WTC11 (cell line): Measurements from ENCODE around the gene GLI2. TPM values are rescaled to one million over a fixed set of nuclear protein-coding genes. Genes with fewer than 3 reads are reported as not detected.
A peak's percentile ranks its signal among the peaks of the same experiment; 100 is the strongest.

Experiments
- ATAC-seq: fragments of 200-7000 bp; cut with Tn5 transposase; 2 replicates; pipeline ENCODE4 v1.10.0; 2021; ENCODE audit warnings: mild to moderate bottlenecking, moderate library complexity
- CTCF ChIA-PET: fragments of 300-600 bp; sonication (Branson Sonifier 250); formaldehyde crosslinking; loops from one replicate; lab custom pipeline; 2021; ENCODE audit warnings: antibody characterized with exemption; lab: Charles Lee
- POLR2A ChIA-PET: fragments of 350-600 bp; sonication (Branson Sonifier 250); formaldehyde crosslinking; loops from one replicate; lab custom pipeline; 2021; ENCODE audit warnings: antibody characterized with exemption; lab: Charles Lee
- DNase-seq: peaks from one replicate; pipeline ENCODE4 v3.0.0; 2021; ENCODE audit warnings: low spot score
- H3K27ac Mint-ChIP-seq: 2 replicates; pipeline ENCODE4 v1.8.0; 2021; ENCODE audit warnings: mixed read lengths
- H3K27me3 Mint-ChIP-seq: 2 replicates; pipeline ENCODE4 v1.8.0; 2021; ENCODE audit warnings: low read depth, mild to moderate bottlenecking, moderate library complexity, mixed read lengths
- H3K36me3 Mint-ChIP-seq: 2 replicates; pipeline ENCODE4 v1.8.0; 2021; ENCODE audit warnings: mixed read lengths
- H3K4me1 Mint-ChIP-seq: 2 replicates; pipeline ENCODE4 v1.8.0; 2022; ENCODE audit warnings: mixed read lengths
- H3K4me3 Mint-ChIP-seq: 2 replicates; pipeline ENCODE4 v1.8.0; 2021; ENCODE audit warnings: mild to moderate bottlenecking, moderate library complexity, mixed read lengths
- H3K9me3 Mint-ChIP-seq: 2 replicates; pipeline ENCODE4 v1.8.0; 2021; ENCODE audit warnings: mixed read lengths
- CTCF ChIP-seq: fragments of 200-600 bp; IDR thresholded peaks from 2 replicates; pipeline ENCODE4 v1.8.0; 2022; ENCODE audit warnings: antibody characterized with exemption
- ERG ChIP-seq: fragments of 250-450 bp; sonication (Bioruptor Pico); IDR thresholded peaks from 2 replicates; pipeline ENCODE4 v1.8.0; 2021; ENCODE audit warnings: mild to moderate bottlenecking
- MAX ChIP-seq: sonication (generic); formaldehyde crosslinking; IDR thresholded peaks from 2 replicates; pipeline ENCODE4 v1.8.0; 2022; ENCODE audit warnings: mild to moderate bottlenecking, missing genetic modification reagents
- PRDM15 ChIP-seq: sonication (generic); formaldehyde crosslinking; IDR thresholded peaks from 2 replicates; pipeline ENCODE4 v1.8.0; 2022; ENCODE audit warnings: missing genetic modification reagents
- TP53 ChIP-seq: sonication (generic); formaldehyde crosslinking; IDR thresholded peaks from 2 replicates; pipeline ENCODE4 v1.8.1; 2023; ENCODE audit warnings: mild to moderate bottlenecking, missing genetic modification reagents
- ZNF121 ChIP-seq: sonication (generic); formaldehyde crosslinking; IDR thresholded peaks from 2 replicates; pipeline ENCODE4 v1.8.0; 2023; ENCODE audit warnings: missing genetic modification reagents
- ZNF416 ChIP-seq: fragments of 250-450 bp; sonication (Bioruptor Pico); IDR thresholded peaks from 2 replicates; pipeline ENCODE4 v1.9.0; 2021; ENCODE audit warnings: mild to moderate bottlenecking, inconsistent platforms
- ZNF423 ChIP-seq: fragments of 250-450 bp; sonication (Bioruptor Pico); IDR thresholded peaks from 2 replicates; pipeline ENCODE4 v2.1.2; 2022; ENCODE audit warnings: mild to moderate bottlenecking, moderate library complexity
- total RNA-seq: library from RNA; stranded (reverse); gene quantifications from 3 replicates; pipeline ENCODE4 v1.2.3, GENCODE V29; 2021

GLI2 gene
- total RNA-seq, 1 experiment from 2014 or later = 60.9 TPM

- DNase-seq (no peak), ATAC-seq (no peak)
- H3K4me3 Mint-ChIP-seq = no peak overlapping the region
Observed at GRCh38 chr2:120733238-120733932, 2.3 kb upstream of the GLI2 start.

DNA sequence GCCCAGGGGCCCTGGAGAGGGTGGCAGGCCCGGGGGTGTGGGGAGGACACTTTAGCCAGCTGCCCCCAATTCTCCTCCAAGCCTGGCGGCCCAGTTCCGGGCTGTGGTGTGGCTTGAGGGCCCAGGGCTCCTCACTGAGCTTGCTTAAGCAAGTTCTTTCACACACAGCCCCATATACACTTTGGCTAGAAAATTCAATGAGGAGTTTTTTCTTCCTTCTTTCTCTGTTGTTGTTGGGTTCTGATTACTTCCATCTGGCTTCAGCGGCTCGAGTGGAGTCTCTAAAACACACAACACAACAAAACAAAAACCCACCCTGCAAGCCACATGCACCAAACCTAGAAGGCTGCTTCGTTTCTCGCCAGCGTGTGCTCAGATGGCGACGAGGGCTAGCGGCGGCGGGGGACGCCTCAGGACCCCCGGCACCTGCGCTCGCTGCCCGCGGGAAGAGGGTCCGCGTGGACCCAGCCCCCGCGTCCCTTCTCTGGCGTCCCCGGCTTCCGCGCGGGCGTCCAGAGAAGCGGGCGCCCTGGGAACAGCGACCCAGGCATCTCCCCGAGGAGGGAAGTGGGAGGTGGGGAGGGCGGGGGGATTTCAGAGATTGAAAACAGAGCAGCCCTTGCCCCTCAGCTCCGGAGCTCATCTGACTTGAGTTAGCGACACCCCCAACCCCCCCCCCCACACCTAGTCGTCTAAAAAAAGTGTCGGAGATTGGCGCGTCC lies 577 bp upstream of the GLI2 start:
- peak overlapping the region; percentile 63 for H3K4me3 Mint-ChIP-seq
- CTCF ChIA-PET = interaction anchor here (0.6 to 2.2 kb wide), 26 partner anchors 22 to 351 kb away, joined by 3 to 36 read pairs (median 3); no protein-coding TSS in a partner anchor
- no peaks in the 10 kb centered on the region; the same call in 1 of the 2 replicates for H3K27me3 Mint-ChIP-seq

More at GRCh38 chr2:120733238-120733932, 2.3 kb upstream of the GLI2 start:
- ChIA-PET POLR2A (no interaction called here), CTCF (interaction anchor here (1.8 kb wide), 1 partner anchor 37 kb away, joined by 8 read pairs; no protein-coding TSS in a partner anchor)
- Mint-ChIP-seq H3K27ac (no peak overlapping the region), H3K27me3 (no peaks in the 10 kb centered on the region; the same call in 1 of the 2 replicates), H3K9me3 (no peaks in the 10 kb centered on the region), H3K4me1 (peaks cover 31% of the 10 kb centered on the region), H3K36me3 (no peaks in the 10 kb centered on the region)
- TF ChIP-seq ERG (CRISPR knock-in tag) = no peak
- no peak for TF ChIP-seq ZNF416 (CRISPR knock-in tag)

More for the DNA sequence above, 577 bp upstream of the GLI2 start:
- POLR2A ChIA-PET = interaction anchor here (0.6 to 4.4 kb wide), 5 partner anchors 46 to 1308 kb away, joined by 3 to 33 read pairs (median 3); no protein-coding TSS in a partner anchor
- Mint-ChIP-seq H3K4me1 (peaks cover 37% of the 10 kb centered on the region), H3K27ac (no peak overlapping the region), H3K9me3 (no peaks in the 10 kb centered on the region), H3K36me3 (no peaks in the 10 kb centered on the region)
- ATAC-seq (no peak), DNase-seq (peak; percentile 49)
- TF ChIP-seq ZNF121 (CRISPR knock-in tag) (no peak), CTCF (no peak), TP53 (CRISPR knock-in tag) (0 out of 2 replicates have a peak, but pooled peaks have one; percentile 72), PRDM15 (no peak), MAX (CRISPR knock-in tag) (0 out of 2 replicates have a peak, but pooled peaks have one; percentile 39), ZNF423 (CRISPR knock-in tag) (0 out of 2 replicates have a peak, but pooled peaks have one; percentile 11)
